Epithelial cell of esophagus (primary cell): ENCODE measurements around the gene MTCL1.

Source experiments
- DNase-seq: peaks from one replicate; pipeline ENCODE4 v3.0.0; 2010; ENCODE audit warnings: low read depth
- H3K4me3 ChIP-seq: 2 replicates; pipeline ENCODE4 v1.5.1; 2011; ENCODE audit warnings: mild to moderate bottlenecking, low read length, control low read depth
- CTCF ChIP-seq: IDR thresholded peaks from 2 replicates; pipeline ENCODE4 v1.5.1; 2011; ENCODE audit warnings: low read depth, mild to moderate bottlenecking, low read length, control low read depth, inconsistent platforms; ENCODE audit not compliant: insufficient read depth; ENCODE audit errors: missing control alignments

Gene MTCL1

GRCh38 chr18:8660316-8660715 is 45.0 kb upstream of the MTCL1 start:
- no peak for TF ChIP-seq CTCF
- DNase-seq: no peak

GRCh38 chr18:8661754-8662559 is 43.4 kb upstream of the MTCL1 start:
- DNase-seq: peak; percentile 34

More at GRCh38 chr18:8660316-8660715, 45.0 kb upstream of the MTCL1 start:
- H3K4me3 ChIP-seq: no peak overlapping the region

GRCh38 chr18:8662560-8663255 is 42.6 kb upstream of the MTCL1 start:
- no peak for DNase-seq

More at GRCh38 chr18:8661754-8662559, 43.4 kb upstream of the MTCL1 start:
- no peak overlapping the region for H3K4me3 ChIP-seq
- no peak for TF ChIP-seq CTCF

DNA sequence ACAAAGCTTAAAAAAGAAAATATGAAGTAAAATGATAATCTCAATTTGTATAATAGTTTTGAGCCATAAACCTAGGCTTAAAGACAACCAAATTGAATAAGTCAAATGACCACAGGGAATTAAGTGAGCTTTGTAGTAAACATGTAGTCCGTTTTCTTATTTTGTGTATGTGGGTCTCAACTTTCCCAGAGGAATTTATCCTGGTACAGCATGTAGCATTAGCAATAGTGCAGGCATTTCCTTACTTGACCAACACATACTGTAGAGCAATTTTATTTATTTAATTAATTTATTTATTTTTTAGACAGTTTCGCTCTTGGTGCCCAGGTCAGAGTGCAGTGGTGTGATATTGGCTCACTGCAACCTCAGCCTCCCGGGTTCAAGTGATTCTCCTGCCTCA is 37.5 kb upstream of the MTCL1 start:
- H3K4me3 ChIP-seq: no peak overlapping the region
- TF ChIP-seq CTCF: no peak
- DNase-seq: no peak

More at GRCh38 chr18:8662560-8663255, 42.6 kb upstream of the MTCL1 start:
- no peak overlapping the region for H3K4me3 ChIP-seq
- TF ChIP-seq CTCF: no peak

DNA sequence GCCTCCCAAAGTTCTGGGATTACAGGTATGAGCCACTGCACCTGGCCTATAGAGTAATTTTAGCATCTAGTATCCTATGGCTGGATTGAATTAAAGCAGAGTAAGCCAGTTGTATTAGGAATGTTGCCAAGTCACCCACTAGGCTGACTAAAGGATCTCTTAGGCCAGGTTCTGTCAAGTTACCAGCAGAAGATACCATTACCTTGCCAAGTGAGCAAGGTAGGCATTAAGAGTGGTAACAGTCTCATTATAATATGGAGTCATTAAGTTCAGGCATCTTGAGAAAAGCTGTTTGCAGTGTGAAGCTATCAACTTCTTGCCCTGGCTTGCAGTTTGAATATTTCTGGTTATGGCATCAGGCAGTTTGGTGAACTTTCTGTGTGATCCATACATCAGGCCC is 37.0 kb upstream of the MTCL1 start:
- peak; percentile 76 for DNase-seq
- TF ChIP-seq CTCF: no peak
- H3K4me3 ChIP-seq: no peak overlapping the region

DNA sequence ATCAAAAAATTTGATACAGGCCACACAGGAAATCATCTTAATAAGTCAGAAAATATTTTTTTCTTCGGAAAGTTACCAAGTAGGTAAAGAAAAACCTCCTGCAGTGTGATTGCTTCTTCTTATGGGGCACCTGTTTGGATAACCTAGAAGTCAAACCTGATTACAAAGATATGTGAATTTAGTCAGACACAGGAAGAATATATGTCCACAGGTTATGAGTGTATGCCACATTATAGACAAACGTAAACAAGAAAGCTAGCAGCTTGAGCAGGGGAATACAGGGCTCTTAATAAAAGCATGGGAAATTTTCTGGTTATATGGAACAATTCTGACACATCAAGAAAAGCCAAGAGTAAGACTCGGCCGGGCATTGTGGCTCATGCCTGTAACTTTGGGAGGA is 35.8 kb upstream of the MTCL1 start:
- TF ChIP-seq CTCF: no peak
- no peak overlapping the region for H3K4me3 ChIP-seq
- no peak for DNase-seq
